Spleen (tissue), 11 donors: ENCODE results near the gene CFAP221. TPM values are rescaled to one million over a fixed set of nuclear protein-coding genes. Genes with fewer than 3 reads are reported as not detected.

Source experiments
- DNase-seq: peaks from one replicate; pipeline ENCODE4 v3.0.0-alpha.2; 2020
- H3K27ac ChIP-seq, 8 donors: fragments of 200-600 bp; sonication (generic) in 7 of 8; 1 replicate in 4 of 8; 2 replicates in 4 of 8; pipeline versions ENCODE4 v1.5.0 to v1.8.0; 2016 to 2021; ENCODE audit warnings: inconsistent platforms in 4 of 8, mild to moderate bottlenecking in 4 of 8, moderate library complexity in 1 of 8
- H3K27me3 ChIP-seq, 7 donors: fragments of 200-600 bp; sonication (generic) in 6 of 7; replicated peaks in 1 of 7; 1 replicate in 4 of 7; 2 replicates in 3 of 7; pipeline versions ENCODE4 v1.5.0 to v1.8.0; 2016 to 2021; ENCODE audit warnings: inconsistent platforms in 3 of 7, mild to moderate bottlenecking in 1 of 7
- H3K36me3 ChIP-seq, 6 donors: fragments of 200-600 bp; sonication (generic) in 5 of 6; 1 replicate in 4 of 6; 2 replicates in 2 of 6; pipeline versions ENCODE4 v1.5.0 to v1.8.0; 2016 to 2021; ENCODE audit warnings: inconsistent platforms in 2 of 6
- H3K4me1 ChIP-seq, 6 donors: fragments of 200-600 bp; sonication (generic) in 5 of 6; 1 replicate in 3 of 6; 2 replicates in 3 of 6; pipeline versions ENCODE4 v1.5.0 to v1.8.0; 2016 to 2021; ENCODE audit warnings: inconsistent platforms in 3 of 6
- H3K4me3 ChIP-seq, 8 donors: fragments of 200-600 bp; sonication (generic) in 7 of 8; 1 replicate in 4 of 8; 2 replicates in 4 of 8; pipeline versions ENCODE4 v1.5.0 to v1.8.0; 2016 to 2021; ENCODE audit warnings: inconsistent platforms in 4 of 8, mild to moderate bottlenecking in 4 of 8, moderate library complexity in 2 of 8
- H3K9me3 ChIP-seq, 8 donors: fragments of 200-600 bp; sonication (generic) in 7 of 8; 1 replicate in 4 of 8; 2 replicates in 4 of 8; pipeline versions ENCODE4 v1.5.0 to v1.8.0; 2016 to 2021; ENCODE audit warnings: inconsistent platforms in 4 of 8
- CTCF ChIP-seq, 11 experiments: fragments of 200-600 bp in 7 of 11; fragments of 450-650 bp in 4 of 11; sonication (generic) in 4 of 11; IDR thresholded peaks in 8 of 11; conservative IDR thresholded peaks in 3 of 11; 1 replicate in 7 of 11; 2 replicates in 4 of 11; pipeline versions ENCODE4 v1.4.0 to v1.8.0; 2016 to 2021; ENCODE audit warnings: antibody characterized with exemption in 11 of 11, inconsistent platforms in 4 of 11, mild to moderate bottlenecking in 1 of 11
- POLR2A ChIP-seq, 3 donors: fragments of 450-650 bp; IDR thresholded peaks; one replicate each; pipeline ENCODE4 v1.5.1; 2017; ENCODE audit warnings: antibody characterized with exemption in 3 of 3, mild to moderate bottlenecking in 1 of 3
- POLR2AphosphoS5 ChIP-seq, 3 donors: sonication (generic); formaldehyde crosslinking; IDR thresholded peaks; one replicate each; pipeline ENCODE4 v1.5.1; 2017; ENCODE audit warnings: antibody characterized with exemption in 3 of 3
- WGBS, 5 donors: extraction: QIAGEN DNeasy Blood & Tissue Kit in 3 of 5; methylation state at CpG; one replicate each; pipeline versions ENCODE4 v1.1.5 to v1.1.7; 2013 to 2018; 5-methylcytosine and 5-hydroxymethylcytosine counted together
- intact Hi-C: fragments of 100-400 bp; cut with DNase I; formaldehyde crosslinking; loops from one replicate; pipeline ENCODE4 v1.15.0; 2023; ENCODE audit warnings: low total_unique reads
- polyA plus RNA-seq, 3 donors: library from polyadenylated mRNA; stranded (reverse); fragments of 200-250 nt; gene quantifications; one replicate each; pipeline ENCODE4 v1.2.1, GENCODE V29; 2013
- total RNA-seq, 7 donors: library from RNA; depleted of rRNA in 3 of 7; stranded (reverse); fragments of >200 nt in 3 of 7; fragmentation: NEBNext Ultra II Directional in 4 of 7; extraction: Animal tissue kit (Norgen Biotek cat#: 25700) in 4 of 7; gene quantifications; one replicate each; pipeline versions ENCODE4 v1.1.0 to v1.2.1, GENCODE V29; 2016 to 2021
- donor health status: healthy with polysubstance abuse.
- donor health status: DM: no; HTN: no; CAD: no; lungs with moderate emphysema.
- donor health status: DM: no; HTN: no; CAD: no.
- donor health status: Bipolar disorder and iron deficiency.
- donor health status: healthy.
- donor health status: DM: no; HTN: no; CAD: no.
- donor health status: DM: yes; HTN: yes; CAD: no.

The CFAP221 gene
- total and polyA plus RNA-seq, 10 donors: 0.06 to 1.5 (median 0.55) TPM; not detected in 2

GRCh38 chr2:119599384-119599783 lies 55.1 kb downstream of the CFAP221 start:
- intact Hi-C loops: no loop called here
- 80 to 96% (median 90%) methylated on average over 2 of the region's 2 CpGs for WGBS, 5 donors
- H3K27me3 ChIP-seq: no peaks in the 10 kb centered on the region
- no peak overlapping the region for H3K4me3 ChIP-seq
- H3K27ac ChIP-seq: no peak overlapping the region
- DNase-seq: no peak
- H3K36me3 ChIP-seq: no peaks in the 10 kb centered on the region
- H3K4me1 ChIP-seq: no peaks in the 10 kb centered on the region
- TF ChIP-seq POLR2AphosphoS5 (IDR thresholded peaks at IDR 0.05) (no peak), POLR2A (IDR thresholded peaks at IDR 0.05) (no peak), CTCF (IDR thresholded peaks at IDR 0.05 in 8 of 11, conservative IDR thresholded peaks at IDR 0.05 in 3 of 11) (no peak)
- no peaks in the 10 kb centered on the region for H3K9me3 ChIP-seq

DNA sequence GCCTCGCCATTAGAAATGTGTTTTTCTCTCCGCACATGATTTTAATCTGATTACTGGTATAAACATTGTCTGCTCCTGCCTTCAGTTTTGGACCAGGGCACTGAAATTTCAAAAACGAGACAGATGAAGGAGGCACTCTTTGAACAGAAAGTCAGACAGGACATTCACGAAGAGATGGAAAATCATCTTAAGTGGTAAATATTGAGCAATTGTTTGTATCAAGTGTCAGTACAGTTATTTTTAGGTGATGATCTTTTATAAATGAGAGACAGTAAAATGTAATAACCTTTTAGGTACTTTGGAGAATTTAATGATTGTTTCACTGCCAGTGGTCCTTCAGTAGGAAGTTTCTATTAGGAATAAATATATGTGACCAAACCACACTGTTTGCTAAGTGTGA lies 60.8 kb downstream of the CFAP221 start:
- H3K27me3 ChIP-seq: peaks cover 0 to 12% (median 0%) of the 10 kb centered on the region in 7 donors
- no peak overlapping the region for H3K27ac ChIP-seq
- no peak overlapping the region for H3K4me3 ChIP-seq
- DNase-seq: no peak
- H3K36me3 ChIP-seq: no peaks in the 10 kb centered on the region
- intact Hi-C loops: no loop called here
- H3K9me3 ChIP-seq: no peaks in the 10 kb centered on the region
- H3K4me1 ChIP-seq: no peaks in the 10 kb centered on the region
- TF ChIP-seq POLR2AphosphoS5 (IDR thresholded peaks at IDR 0.05): no peak
- TF ChIP-seq POLR2A (IDR thresholded peaks at IDR 0.05): no peak
- no peak for TF ChIP-seq CTCF (IDR thresholded peaks at IDR 0.05 in 8 of 11, conservative IDR thresholded peaks at IDR 0.05 in 3 of 11)
- WGBS, 5 donors: 77 to 86% (median 79%) methylated on average over 4 of the region's 4 CpGs

DNA sequence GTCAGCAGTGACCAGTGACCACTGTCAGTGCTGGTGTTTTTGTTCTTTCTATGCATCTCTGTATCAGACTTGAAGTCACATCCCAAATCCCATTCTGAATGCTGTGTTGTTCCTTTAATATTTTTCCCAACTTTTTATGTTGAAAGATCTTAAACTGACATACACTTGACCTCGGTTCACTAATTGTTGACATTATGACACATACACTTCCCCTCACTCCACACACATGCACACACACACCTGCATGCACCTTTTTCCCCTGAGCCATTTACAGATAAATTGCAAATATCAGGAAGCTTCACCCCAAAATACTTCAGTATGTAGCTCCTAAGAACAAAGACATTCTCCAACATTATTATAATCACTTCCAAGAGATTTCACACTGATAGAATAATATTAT lies 62.4 kb downstream of the CFAP221 start:
- peaks cover 0 to 12% (median 0%) of the 10 kb centered on the region in 7 donors for H3K27me3 ChIP-seq
- intact Hi-C loops: no loop called here

DNA sequence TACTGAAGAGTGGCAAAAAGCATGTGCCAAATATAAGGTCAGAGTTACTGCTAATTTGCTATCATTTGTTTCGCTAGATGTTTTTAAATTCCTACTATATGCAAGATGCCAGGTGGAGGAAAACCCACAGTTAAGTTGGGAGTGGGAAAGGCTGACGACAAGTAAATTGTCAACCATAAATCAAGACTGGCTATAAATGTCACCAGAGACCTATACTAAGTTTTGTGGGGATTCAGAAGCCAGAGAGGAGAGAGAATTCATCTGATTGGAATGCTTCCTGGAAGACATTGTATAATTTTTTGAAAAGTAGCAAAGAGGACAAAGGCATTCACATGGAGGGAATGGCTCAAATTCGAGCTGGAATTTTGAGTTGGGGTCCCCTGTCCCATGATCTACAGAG lies 64.3 kb downstream of the CFAP221 start:
- Histone ChIP-seq H3K9me3 (peaks cover 0 to 14% (median 11%) of the 10 kb centered on the region in 8 donors), H3K36me3 (no peaks in the 10 kb centered on the region), H3K4me3 (no peak overlapping the region), H3K4me1 (no peaks in the 10 kb centered on the region), H3K27me3 (peaks cover 0 to 12% (median 0%) of the 10 kb centered on the region in 7 donors), H3K27ac (no peak overlapping the region)
- 52 to 67% (median 62%) methylated on average over 3 of the region's 3 CpGs for WGBS, 5 donors
- intact Hi-C loops: no loop called here
- TF ChIP-seq POLR2AphosphoS5 (IDR thresholded peaks at IDR 0.05) (no peak), POLR2A (IDR thresholded peaks at IDR 0.05) (no peak), CTCF (IDR thresholded peaks at IDR 0.05 in 8 of 11, conservative IDR thresholded peaks at IDR 0.05 in 3 of 11) (no peak)
- DNase-seq: no peak

More for the DNA sequence above, 62.4 kb downstream of the CFAP221 start:
- 62 to 91% (median 74%) methylated on average over 1 of the region's 1 CpG for WGBS, 5 donors
- Histone ChIP-seq H3K4me1 (no peaks in the 10 kb centered on the region), H3K36me3 (no peaks in the 10 kb centered on the region), H3K9me3 (no peaks in the 10 kb centered on the region), H3K27ac (no peak overlapping the region), H3K4me3 (no peak overlapping the region)
- DNase-seq: no peak
- TF ChIP-seq CTCF (IDR thresholded peaks at IDR 0.05 in 8 of 11, conservative IDR thresholded peaks at IDR 0.05 in 3 of 11) (no peak), POLR2AphosphoS5 (IDR thresholded peaks at IDR 0.05) (no peak), POLR2A (IDR thresholded peaks at IDR 0.05) (no peak)
